Measurements from ENCODE around the gene ZNF653. TPM values are rescaled to one million over a fixed set of nuclear protein-coding genes. Genes with fewer than 3 reads are reported as not detected.
"Not testable (repeated sequence)": the region's sequence is repeated elsewhere in the genome, so short reads cannot be mapped to it uniquely, and the experiment has no call there.

ZNF653 gene
- polyA plus RNA-seq, 1 of the 3 experiments (the other 2 are of a cell fraction): 14.7 TPM

DNA sequence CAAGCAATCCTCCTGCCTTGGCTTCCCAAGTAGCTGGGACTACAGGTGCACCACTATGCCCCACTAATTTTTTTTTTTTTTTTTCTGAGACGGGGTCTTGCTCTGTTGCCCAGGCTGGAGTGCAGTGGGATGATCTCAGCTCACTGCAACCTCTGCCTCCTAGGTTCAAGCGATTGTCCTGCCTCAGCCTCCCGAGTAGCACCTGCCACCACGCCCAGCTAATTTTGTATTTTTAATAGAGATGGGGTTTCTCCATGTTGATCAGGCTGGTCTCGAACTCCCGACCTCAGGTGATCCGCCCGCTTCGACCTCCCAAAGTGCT, 50.4 kb downstream of the ZNF653 start:
- H3K9me3 ChIP-seq; H4K20me1 ChIP-seq (ENCODE audit: insufficient read depth); H3K9ac ChIP-seq; DNase-seq; H3K4me1 ChIP-seq (ENCODE audit: control insufficient read depth in 1 of 2, insufficient read depth in 2 of 2, low read depth in 1 of 2, low read length in 1 of 2); H3K27me3 ChIP-seq (ENCODE audit: insufficient read depth); H3K4me2 ChIP-seq; H3K4me3 ChIP-seq (ENCODE audit: low read depth in 2 of 2, low read length in 1 of 2); POLR2A ChIA-PET; H3K79me2 ChIP-seq (ENCODE audit: insufficient read depth); H3K9me2 ChIP-seq; H3K27ac ChIP-seq (ENCODE audit: low read depth in 2 of 2, low read length in 1 of 2); H3F3A ChIP-seq (replicated peaks; ENCODE audit: insufficient read depth); H2AFZ ChIP-seq (ENCODE audit: low read depth); H3K36me3 ChIP-seq (replicated peaks in 1 of 2; ENCODE audit: control insufficient read depth in 1 of 2, insufficient read depth in 2 of 2, low read length in 1 of 2): not testable (repeated sequence)
- CTCF ChIA-PET: interaction anchor here (1.1 to 1.7 kb wide), 4 partner anchors 12 to 75 kb away, joined by 3 to 5 read pairs (median 4); partner anchors contain the start of genes ODAD3 and PRKCSH
- WGBS (ENCODE audit: low lambda C conversion rate): 83% methylated on average over 9 of the region's 9 CpGs

DNA sequence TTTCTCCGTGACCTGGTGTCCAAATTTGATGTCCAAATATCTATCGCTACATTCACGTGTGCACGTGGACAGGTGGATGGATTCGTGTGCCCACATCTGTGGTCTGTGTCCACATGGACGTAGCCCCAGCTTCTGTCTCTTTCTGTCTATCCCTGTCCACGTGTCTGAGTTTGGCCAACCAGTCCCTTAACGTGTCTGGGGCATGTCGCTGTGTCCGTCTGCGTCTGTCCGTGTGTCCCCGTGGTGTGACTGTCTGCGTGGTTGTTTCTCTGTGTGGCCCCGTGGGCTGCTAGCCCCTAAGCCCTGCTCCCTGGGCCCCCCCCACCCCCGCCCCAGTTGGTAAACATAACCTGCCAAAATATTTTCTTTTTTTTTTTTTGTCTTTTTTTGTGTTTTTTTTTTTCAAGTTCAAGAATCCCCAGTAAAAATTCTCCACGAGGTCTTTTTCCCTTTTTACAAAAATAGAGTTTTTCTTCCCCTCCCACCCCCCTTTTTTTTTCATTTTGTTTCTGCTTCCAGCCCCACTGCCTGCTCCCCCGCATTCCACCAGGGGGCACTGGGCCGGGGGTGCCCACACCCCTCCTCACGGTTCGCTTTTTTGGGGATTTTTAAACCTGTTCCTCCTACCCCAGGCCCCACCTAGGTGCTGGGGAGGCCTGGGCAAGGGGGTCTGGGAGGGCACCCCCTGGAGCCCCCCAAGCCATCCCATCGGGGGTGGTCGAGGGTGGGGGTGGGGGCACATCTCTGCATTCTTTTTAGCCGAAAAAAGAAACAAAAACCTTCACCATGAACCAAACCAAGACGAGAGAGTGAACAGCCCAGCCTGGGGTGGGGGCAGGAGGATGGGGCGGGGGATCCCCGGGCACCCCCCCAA, 51.9 kb downstream of the ZNF653 start:
- Histone ChIP-seq H3K9me2 (no peaks in the 10 kb centered on the region), H3K4me2 (no peak overlapping the region), H3K9ac (no peak overlapping the region), H3K79me2 (ENCODE audit: insufficient read depth) (no peaks in the 10 kb centered on the region), H3F3A (replicated peaks; ENCODE audit: insufficient read depth) (peaks cover 9% of the 10 kb centered on the region), H3K27ac (ENCODE audit: low read depth in 2 of 2, low read length in 1 of 2) (peak overlapping the region in 1 of 2 experiments; percentile 59; a peak in 1 of 4 replicates), H4K20me1 (ENCODE audit: insufficient read depth) (no peaks in the 10 kb centered on the region), H2AFZ (ENCODE audit: low read depth) (no peak overlapping the region), H3K9me3 (no peaks in the 10 kb centered on the region), H3K4me1 (ENCODE audit: control insufficient read depth in 1 of 2, insufficient read depth in 2 of 2, low read depth in 1 of 2, low read length in 1 of 2) (no peaks in the 10 kb centered on the region), H3K27me3 (ENCODE audit: insufficient read depth) (no peaks in the 10 kb centered on the region), H3K4me3 (ENCODE audit: low read depth in 2 of 2, low read length in 1 of 2) (no peak overlapping the region; a peak in 1 of 4 replicates), H3K36me3 (replicated peaks in 1 of 2; ENCODE audit: control insufficient read depth in 1 of 2, insufficient read depth in 2 of 2, low read length in 1 of 2) (peaks cover 7 to 8% of the 10 kb centered on the region in 2 experiments)
- CTCF ChIA-PET: interaction anchor here (1.3 to 2.2 kb wide), 5 partner anchors 15 to 172 kb away, joined by 4 to 17 read pairs (median 4); partner anchors contain the start of gene SWSAP1
- POLR2A ChIA-PET: no interaction called here
- DNase-seq: peak; percentile 86
- peak; percentile 10; the same call in 1 of the 2 replicates for TF ChIP-seq RAD21 (IDR thresholded peaks at IDR 0.05; ENCODE audit: low read length)
- TF ChIP-seq, protein P1, sequence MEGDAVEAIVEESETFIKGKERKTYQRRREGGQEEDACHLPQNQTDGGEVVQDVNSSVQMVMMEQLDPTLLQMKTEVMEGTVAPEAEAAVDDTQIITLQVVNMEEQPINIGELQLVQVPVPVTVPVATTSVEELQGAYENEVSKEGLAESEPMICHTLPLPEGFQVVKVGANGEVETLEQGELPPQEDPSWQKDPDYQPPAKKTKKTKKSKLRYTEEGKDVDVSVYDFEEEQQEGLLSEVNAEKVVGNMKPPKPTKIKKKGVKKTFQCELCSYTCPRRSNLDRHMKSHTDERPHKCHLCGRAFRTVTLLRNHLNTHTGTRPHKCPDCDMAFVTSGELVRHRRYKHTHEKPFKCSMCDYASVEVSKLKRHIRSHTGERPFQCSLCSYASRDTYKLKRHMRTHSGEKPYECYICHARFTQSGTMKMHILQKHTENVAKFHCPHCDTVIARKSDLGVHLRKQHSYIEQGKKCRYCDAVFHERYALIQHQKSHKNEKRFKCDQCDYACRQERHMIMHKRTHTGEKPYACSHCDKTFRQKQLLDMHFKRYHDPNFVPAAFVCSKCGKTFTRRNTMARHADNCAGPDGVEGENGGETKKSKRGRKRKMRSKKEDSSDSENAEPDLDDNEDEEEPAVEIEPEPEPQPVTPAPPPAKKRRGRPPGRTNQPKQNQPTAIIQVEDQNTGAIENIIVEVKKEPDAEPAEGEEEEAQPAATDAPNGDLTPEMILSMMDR (IDR thresholded peaks at IDR 0.05): peak; percentile 51
- TF ChIP-seq FOXJ3 (CRISPR knock-in tag; IDR thresholded peaks at IDR 0.05): no peak
- 80% methylated on average over 27 of the region's 27 CpGs for WGBS (ENCODE audit: low lambda C conversion rate)

DNA sequence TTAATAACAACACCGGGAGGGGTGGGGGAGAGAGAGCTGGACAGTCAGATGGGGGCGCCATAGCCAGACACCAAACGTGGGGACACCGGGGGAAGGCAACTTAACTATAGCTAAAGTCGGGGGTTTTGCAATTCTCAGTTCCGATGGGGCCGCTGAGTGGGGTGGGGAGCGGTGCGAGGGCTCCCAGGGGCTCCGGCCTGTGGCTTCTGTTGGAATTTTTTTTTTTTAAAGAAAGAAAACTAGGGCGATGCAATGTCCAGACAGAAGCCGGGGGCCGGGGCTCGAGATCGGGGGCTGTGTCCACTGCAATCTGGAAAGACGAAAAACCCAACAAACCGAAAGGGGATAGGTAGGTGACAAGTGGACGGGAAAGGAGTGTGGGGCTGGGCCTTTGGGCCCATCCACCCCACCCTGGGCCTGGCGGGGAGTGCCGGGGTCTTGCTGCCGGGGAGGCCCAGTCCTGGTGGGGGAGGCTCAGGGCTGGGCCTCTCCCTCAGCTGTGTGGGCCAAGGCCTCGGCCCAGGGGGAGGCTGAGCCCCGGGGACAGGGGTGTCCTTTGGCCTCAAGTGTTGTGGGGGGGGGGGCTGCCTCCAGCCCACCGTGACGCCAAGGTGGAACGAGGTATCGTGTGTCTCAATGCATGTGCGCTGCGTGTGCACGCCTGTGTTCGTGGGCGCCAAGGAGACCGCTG, 52.9 kb downstream of the ZNF653 start:
- Histone ChIP-seq H4K20me1 (ENCODE audit: insufficient read depth) (no peaks in the 10 kb centered on the region), H3K27me3 (ENCODE audit: insufficient read depth) (no peaks in the 10 kb centered on the region), H2AFZ (ENCODE audit: low read depth) (no peak overlapping the region), H3K9me2 (no peaks in the 10 kb centered on the region), H3K4me3 (ENCODE audit: low read depth in 2 of 2, low read length in 1 of 2) (no peak overlapping the region), H3K27ac (ENCODE audit: low read depth in 2 of 2, low read length in 1 of 2) (peak overlapping the region in 1 of 2 experiments; percentile 59; a peak in 1 of 4 replicates), H3K4me2 (no peak overlapping the region), H3K79me2 (ENCODE audit: insufficient read depth) (no peaks in the 10 kb centered on the region), H3K9ac (no peak overlapping the region), H3F3A (replicated peaks; ENCODE audit: insufficient read depth) (peaks cover 9% of the 10 kb centered on the region), H3K36me3 (replicated peaks in 1 of 2; ENCODE audit: control insufficient read depth in 1 of 2, insufficient read depth in 2 of 2, low read length in 1 of 2) (peaks cover 8 to 16% of the 10 kb centered on the region in 2 experiments), H3K4me1 (ENCODE audit: control insufficient read depth in 1 of 2, insufficient read depth in 2 of 2, low read depth in 1 of 2, low read length in 1 of 2) (no peaks in the 10 kb centered on the region), H3K9me3 (no peaks in the 10 kb centered on the region)
- ChIA-PET CTCF (interaction anchor here (0.6 to 2.2 kb wide), 11 partner anchors 11 to 171 kb away, joined by 3 to 17 read pairs (median 4); partner anchors contain the start of gene SWSAP1), POLR2A (interaction anchor here (0.6 kb wide), 1 partner anchor 36 kb away, joined by 4 read pairs; no protein-coding TSS in a partner anchor)
- DNase-seq: peak; percentile 62
- 92% methylated on average over 31 of the region's 33 CpGs for WGBS (ENCODE audit: low lambda C conversion rate)
- TF ChIP-seq, protein P1 (IDR thresholded peaks at IDR 0.05): peak; percentile 35
- TF ChIP-seq, protein P2, sequence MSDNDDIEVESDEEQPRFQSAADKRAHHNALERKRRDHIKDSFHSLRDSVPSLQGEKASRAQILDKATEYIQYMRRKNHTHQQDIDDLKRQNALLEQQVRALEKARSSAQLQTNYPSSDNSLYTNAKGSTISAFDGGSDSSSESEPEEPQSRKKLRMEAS (IDR thresholded peaks at IDR 0.05; ENCODE audit: low read depth): no peak
- TF ChIP-seq RXRA (IDR thresholded peaks at IDR 0.05; ENCODE audit: borderline replicate concordance, low read depth) (no peak), RAD21 (IDR thresholded peaks at IDR 0.05; ENCODE audit: low read length) (peak; percentile 14; the same call in 1 of the 2 replicates), FOXM1 (IDR thresholded peaks at IDR 0.05; ENCODE audit: low read depth) (no peak), SIN3A (IDR thresholded peaks at IDR 0.05; ENCODE audit: borderline replicate concordance, low read depth, low read length) (no peak)
